T follicular helper cell (primary cell): ENCODE measurements around the gene KLC1.

Experiments used
- DNase-seq: peaks from one replicate; pipeline ENCODE4 v3.0.0-alpha.2; 2020; ENCODE audit warnings: low read depth

KLC1 gene

DNA sequence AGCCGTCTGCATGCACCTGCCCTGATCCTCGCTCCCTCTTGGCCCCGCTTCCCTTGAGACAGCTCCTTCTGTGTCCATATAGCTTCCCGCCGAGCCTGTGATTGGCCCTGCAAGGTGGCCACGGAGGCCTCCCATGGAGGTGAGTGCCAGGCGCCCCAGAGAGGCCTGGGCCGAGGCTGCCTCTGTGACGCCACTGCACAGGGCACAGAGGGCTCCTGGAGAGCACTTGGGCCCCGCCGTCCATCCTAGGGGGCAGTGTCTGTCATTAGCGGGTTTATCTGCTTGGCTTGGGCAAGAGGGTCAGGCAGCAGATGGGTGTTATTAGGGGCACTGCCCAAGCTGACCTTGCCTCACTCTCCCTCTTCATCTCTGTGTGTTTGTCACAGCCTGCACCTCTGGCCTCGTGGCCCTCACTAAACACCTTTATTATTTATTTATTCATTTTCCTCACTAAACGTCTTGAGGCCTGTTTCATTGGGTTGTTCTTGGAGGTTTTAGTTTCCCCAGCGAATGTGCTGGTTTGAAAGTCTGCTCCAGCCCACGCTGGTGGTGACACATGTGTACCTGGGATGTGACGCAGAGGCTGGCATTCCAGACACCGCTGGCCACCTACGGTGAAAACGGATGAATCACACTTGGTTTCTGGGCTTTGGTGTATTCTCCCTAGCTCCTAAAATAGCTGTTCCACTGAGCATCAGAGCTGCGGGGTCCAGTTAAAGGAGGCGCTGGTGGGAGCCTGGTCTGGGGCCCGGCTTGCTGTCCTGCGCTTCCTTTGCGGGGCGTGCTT, 92.5 kb downstream of the KLC1 start:
- no peak for DNase-seq

DNA sequence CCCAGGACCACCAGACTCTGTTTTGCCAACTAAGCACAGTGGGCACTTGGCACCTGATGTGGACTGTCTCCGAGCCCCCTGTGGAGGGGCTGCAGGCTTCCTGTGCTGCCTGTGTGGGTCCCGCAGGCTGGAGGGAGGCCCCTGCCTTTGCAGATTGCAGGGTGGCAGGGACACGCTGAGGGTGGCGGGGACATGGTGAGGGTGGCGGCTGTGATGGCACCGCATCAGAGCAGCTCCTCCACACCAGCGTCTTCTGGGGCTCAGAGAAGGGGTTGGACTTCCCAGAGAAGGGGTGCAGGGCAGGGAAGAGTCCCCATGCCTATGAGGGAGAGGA, 94.7 kb downstream of the KLC1 start:
- no peak for DNase-seq

- DNase-seq: no peak
Measured at GRCh38 chr14:103724116-103724515, 95.1 kb downstream of the KLC1 start.

- DNase-seq: no peak
Measured at GRCh38 chr14:103725001-103725682, 96.1 kb downstream of the KLC1 start.

- DNase-seq: no peak
Measured at GRCh38 chr14:103725739-103726395, 96.9 kb downstream of the KLC1 start.

- DNase-seq: no peak
Measured at GRCh38 chr14:103726474-103726873, 97.5 kb downstream of the KLC1 start.

GRCh38 chr14:103727313-103727980, 98.4 kb downstream of the KLC1 start:
- no peak for DNase-seq

DNA sequence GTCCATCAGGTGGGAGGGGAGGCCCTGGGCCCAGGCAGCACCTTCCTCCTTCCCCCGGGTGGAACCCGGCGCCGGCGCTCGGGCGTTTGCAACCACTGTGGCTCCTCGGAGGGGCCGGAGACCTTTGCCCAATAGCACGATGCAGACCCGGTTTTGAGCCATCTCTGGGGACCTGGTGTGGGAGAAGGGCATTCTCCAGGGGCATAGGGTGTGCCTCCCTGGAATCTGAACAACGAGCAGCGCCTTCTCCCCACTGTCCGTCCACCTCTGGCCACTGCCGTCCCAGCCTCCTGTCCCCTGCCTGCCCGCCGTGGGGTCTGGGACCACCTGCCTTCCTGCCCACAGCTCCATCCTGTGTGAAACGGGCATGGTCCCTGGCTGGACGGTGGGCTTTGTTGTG, 99.1 kb downstream of the KLC1 start:
- no peak for DNase-seq

DNA sequence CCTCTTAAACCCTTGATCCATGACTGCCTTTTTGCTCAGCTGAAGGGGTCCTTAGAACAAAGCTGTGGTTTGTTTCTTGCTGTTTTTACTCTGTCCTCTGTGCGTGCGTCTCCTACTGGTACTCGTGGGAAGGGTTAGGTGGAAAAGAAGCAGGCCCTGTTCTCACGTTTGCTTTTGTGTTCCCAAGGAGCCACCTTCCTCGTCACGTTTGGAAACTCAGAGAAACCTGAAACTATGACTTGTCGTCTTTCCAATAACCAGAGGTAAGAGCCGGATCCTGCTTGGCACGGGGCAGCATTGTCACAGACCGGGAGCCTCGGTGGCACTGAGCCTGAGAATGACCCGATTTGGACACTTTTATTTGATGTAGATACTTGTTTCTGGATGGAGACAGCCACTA, 99.7 kb downstream of the KLC1 start:
- DNase-seq: no peak

DNA sequence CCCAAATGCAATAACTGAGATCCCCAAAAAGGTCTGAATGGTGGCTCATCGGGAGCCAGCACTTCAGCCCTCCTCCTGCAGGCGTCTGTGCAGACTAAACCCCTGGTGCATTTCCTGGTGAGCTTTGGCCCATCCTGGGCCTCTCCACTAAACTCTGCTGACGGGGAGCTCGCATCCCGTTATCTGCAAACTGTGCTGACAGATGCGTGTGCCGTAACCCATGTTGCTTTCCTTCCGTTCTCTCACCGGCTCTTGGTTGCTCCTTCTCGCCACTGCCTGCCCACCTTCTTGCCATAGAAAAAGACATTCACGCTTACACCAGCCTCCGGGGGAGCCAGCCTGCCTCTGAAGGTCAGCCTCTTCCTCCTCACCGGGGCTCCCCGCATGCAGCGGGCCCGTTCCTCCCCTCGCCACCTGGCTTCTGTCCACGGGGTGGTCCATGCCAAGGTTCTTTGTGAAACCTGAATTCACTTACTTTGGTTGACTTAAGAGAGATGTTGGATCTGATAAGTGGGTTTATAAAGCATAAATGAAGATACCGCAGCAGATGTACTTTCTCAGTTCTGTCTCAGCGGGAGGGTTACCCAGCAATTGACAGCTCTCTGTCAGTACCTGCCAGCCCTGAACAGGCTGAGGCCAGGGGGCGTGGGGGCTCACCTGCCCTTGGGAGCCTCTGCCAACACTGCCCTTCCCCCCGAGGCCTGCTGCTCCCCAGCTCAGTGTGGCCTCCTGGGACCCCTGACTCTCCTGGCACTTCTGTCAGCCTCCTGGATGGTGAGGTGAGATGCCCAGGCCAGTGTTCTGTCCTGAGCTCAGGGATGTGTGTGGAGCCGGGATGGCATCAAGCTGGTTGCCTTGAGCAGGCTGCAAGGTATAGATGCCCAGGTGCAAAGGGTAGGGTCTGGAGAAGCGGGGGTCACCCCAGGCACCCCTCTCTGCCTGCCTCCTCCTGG, 100.8 kb downstream of the KLC1 start:
- DNase-seq: no peak

DNA sequence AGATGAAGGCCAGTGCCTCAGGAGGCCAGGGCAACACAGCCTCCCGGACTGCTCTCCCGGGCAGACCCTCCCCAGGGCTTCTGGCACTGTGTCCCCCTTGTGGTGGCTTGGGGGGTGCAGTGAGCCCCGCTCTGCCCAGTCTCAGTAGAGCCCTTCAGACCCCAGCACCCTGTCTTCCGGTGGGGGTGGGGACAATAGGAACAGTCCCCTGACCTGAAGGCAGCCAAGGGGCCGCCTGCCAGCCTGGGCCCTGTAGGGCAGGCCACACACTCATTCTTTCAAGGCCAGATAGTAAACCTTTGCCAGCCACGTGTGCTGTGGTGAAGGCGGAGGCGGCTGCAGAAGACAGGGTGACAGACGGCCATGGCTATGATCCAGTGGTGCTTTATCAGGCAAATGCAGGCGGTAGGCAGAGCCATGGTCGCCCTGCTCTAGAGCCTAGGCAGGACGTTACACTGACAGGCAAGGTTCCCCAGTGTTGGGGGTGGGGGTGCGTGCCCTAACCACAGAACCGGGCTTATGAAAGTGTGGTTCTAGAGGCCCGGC, 101.6 kb downstream of the KLC1 start:
- DNase-seq: no peak

- DNase-seq: no peak
Measured at GRCh38 chr14:103731481-103731880, 102.5 kb downstream of the KLC1 start.

DNA sequence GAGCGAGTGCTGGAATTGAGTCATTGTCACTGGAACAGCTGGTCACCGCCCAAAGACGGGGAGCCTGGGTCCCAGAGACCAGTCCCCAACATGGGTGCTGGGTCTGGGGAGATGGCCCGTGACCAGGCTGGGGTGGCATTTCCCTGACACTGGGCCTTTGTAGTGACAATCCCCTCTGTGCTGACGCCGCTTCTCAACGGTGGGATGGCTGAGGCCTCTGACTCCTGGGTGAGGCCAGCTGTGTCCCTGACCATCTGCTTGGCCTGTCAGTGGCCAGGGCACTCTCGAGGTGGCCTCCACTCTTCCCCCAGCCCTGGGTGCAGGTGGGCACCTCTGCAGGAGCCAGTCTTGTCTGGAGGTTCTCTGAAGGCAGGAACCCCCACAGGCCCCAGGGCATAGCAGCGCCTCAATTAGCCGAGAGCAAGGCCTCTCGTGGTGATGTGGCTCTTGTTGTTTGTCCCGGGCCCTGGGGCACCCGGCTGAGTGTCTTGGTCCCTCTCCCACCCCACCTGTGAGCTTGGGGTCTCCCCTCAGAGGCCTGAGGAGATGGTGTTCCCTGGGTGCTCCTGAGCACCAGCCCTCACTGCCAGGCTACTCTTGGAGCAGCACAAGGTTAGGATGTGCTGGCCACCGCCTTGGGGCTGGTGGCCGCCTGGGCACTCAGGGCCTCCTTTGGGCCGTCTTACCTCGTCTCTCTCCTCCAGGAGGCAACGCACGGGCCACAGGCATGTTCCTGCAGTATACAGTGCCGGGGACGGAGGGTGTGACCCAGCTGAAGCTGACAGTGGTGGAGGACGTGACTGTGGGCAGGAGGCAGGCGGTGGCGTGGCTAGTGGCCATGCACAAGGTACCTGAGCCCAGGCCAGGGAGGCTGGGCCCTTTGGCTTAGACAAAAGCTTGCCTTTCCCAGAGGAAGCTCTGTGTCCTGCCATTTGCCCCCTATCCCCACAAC, 103.2 kb downstream of the KLC1 start:
- no peak for DNase-seq

DNA sequence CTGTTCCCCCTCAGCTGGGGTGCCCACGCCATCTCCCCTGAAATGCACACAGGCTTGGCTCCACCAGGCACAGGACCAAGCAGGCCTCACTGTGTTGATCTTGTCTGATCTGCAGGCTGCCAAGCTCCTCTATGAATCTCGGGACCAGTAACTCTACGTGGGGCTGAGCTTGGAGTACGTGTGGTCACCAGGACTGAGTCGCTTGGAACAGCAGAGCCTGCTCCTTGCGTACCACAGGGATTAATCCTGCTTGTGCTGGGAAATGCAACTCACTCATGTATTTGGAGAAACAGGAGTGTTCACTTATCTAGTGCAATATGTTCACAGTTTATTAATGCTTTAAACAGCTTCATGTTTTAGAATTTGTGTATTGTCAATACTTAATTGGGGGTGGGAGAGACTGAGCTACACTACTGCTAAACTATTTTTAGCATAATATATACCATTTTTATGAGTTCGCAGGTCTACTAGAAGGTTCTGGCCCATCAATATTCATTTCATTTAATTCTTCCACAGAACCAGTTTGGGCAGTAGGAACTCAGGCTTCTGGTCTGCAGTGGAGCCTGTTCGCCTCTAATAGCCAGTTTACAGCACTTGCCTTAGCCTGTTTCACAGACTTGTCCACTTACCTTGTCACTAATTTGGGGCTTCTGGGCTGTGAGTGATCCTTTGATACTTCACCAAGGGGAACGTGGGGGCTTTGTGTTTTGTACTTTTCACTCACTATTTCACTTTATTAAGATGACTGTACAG, 104.0 kb downstream of the KLC1 start:
- no peak for DNase-seq

GRCh38 chr14:103733651-103734050, 104.6 kb downstream of the KLC1 start:
- DNase-seq: no peak

DNA sequence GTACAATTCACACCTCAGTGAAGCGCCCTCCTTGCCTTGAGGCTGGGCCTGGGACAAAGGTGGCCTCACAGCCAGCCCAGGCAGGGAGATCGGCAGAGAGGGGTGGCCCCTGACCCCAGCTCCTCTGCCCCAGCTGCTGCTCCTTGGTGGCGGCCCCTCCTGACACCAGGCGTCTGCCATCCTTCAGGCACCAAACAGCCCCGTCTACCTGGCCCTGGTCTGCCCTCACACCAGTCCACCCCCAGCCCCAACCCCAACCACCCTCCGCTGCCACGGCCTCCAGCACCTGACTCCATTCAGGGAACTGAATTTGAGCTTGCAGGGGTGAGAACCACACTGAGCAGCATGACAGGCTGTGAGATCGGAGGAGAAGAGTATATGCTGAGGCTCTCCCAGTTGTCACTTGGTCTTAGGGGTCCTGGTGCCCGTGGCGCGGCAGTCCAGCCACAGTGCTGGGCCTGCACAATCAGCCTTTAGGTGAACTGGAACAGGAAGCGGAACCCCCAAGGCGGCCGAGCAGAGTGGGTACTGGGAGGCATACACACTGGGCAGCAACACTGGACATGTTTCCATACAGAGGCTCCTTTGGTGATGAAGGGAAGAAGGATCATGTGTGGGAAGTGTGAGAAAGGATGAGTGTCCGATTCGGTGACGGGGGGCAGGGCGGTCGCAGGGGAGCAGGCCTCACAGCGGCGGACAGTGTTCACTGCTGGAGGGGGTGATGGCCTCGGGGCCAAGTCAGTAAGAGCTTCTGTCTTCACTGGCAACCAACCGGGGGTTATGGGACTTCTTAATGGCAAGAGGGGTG, 105.3 kb downstream of the KLC1 start:
- DNase-seq: no peak

- DNase-seq: no peak
Measured at GRCh38 chr14:103735022-103735421, 106.0 kb downstream of the KLC1 start.

GRCh38 chr14:103735439-103735814, 106.4 kb downstream of the KLC1 start:
- DNase-seq: no peak
